PC-9 (cell line): ENCODE measurements around the gene HOXA9. TPM values are rescaled to one million over a fixed set of nuclear protein-coding genes. Genes with fewer than 3 reads are reported as not detected.

Experiments used
- BruUV-seq: library from RNA; stranded (reverse); fragments of 400-500 nt; replicated peaks from 2 replicates; lab custom pipeline; 2021; lab: Mats Ljungman, UMichigan
- CTCF ChIA-PET: fragments of 300-600 bp; sonication (Branson Sonifier 250); formaldehyde crosslinking; loops from one replicate; lab custom pipeline; 2022; ENCODE audit warnings: antibody characterized with exemption; lab: Charles Lee
- POLR2A ChIA-PET: fragments of 300-600 bp; sonication (Branson Sonifier 250); formaldehyde crosslinking; loops from one replicate; lab custom pipeline; 2022; ENCODE audit warnings: antibody characterized with exemption; ENCODE audit not compliant: unreplicated experiment; lab: Charles Lee
- DNase-seq, 2 experiments: peaks; one replicate each; pipeline versions ENCODE4 v3.0.0 to v3.0.0-alpha.2; 2015 to 2022; ENCODE audit warnings: mixed read lengths in 1 of 2
- H2AFZ ChIP-seq: fragments of 200-600 bp; sonication (generic); 2 replicates; pipeline ENCODE4 v1.8.1; 2017; ENCODE audit warnings: antibody characterized with exemption
- H3F3A ChIP-seq: fragments of 200-600 bp; sonication (generic); 2 replicates; pipeline ENCODE4 v1.8.1; 2017; ENCODE audit warnings: antibody characterized with exemption, mild to moderate bottlenecking, low read depth; ENCODE audit not compliant: insufficient read depth
- H3K27ac ChIP-seq: fragments of 200-600 bp; sonication (generic); 2 replicates; pipeline ENCODE4 v1.6.1; 2016; ENCODE audit warnings: mixed run types
- H3K27me3 ChIP-seq: fragments of 200-600 bp; sonication (generic); 2 replicates; pipeline ENCODE4 v1.6.1; 2016; ENCODE audit warnings: low read depth, mixed run types; ENCODE audit not compliant: insufficient read depth
- H3K36me3 ChIP-seq: fragments of 200-600 bp; sonication (generic); 2 replicates; pipeline ENCODE4 v1.6.1; 2016; ENCODE audit warnings: low read depth, mixed run types
- H3K4me1 ChIP-seq: fragments of 200-600 bp; sonication (generic); replicated peaks from 2 replicates; pipeline ENCODE4 v1.6.1; 2016; ENCODE audit warnings: mixed run types; ENCODE audit not compliant: insufficient read depth
- H3K4me2 ChIP-seq: fragments of 200-600 bp; sonication (generic); 2 replicates; pipeline ENCODE4 v1.6.1; 2017; ENCODE audit warnings: mixed run types
- H3K4me3 ChIP-seq: fragments of 200-600 bp; sonication (generic); 2 replicates; pipeline ENCODE4 v1.6.1; 2016; ENCODE audit warnings: mixed run types
- H3K79me2 ChIP-seq: fragments of 200-600 bp; sonication (generic); 2 replicates; pipeline ENCODE4 v1.6.1; 2017; ENCODE audit warnings: low read depth, mixed run types
- H3K9me2 ChIP-seq: fragments of 200-600 bp; sonication (generic); 2 replicates; pipeline ENCODE4 v1.8.1; 2017; ENCODE audit warnings: mild to moderate bottlenecking; ENCODE audit not compliant: insufficient read depth
- H3K9me3 ChIP-seq: fragments of 200-600 bp; sonication (generic); 2 replicates; pipeline ENCODE4 v1.8.1; 2016; ENCODE audit warnings: low read depth; ENCODE audit not compliant: insufficient read depth
- H4K20me1 ChIP-seq: fragments of 200-600 bp; sonication (generic); 2 replicates; pipeline ENCODE4 v1.8.1; 2017; ENCODE audit not compliant: insufficient read depth
- EZH2 ChIP-seq: fragments of 200-600 bp; sonication (generic); IDR thresholded peaks from 2 replicates; pipeline ENCODE4 v1.8.0; 2017; ENCODE audit warnings: antibody characterized with exemption, low read depth
- intact Hi-C: fragments of 100-400 bp; cut with micrococcal nuclease; formaldehyde crosslinking; loops from one replicate; pipeline ENCODE4 v1.10.0; 2022; ENCODE audit not compliant: unreplicated experiment
- total RNA-seq: library from RNA; stranded (reverse); gene quantifications from 2 replicates; pipeline ENCODE4 v1.2.3, GENCODE V29; 2021
- TF ChIP-seq, protein P1 (sequence below): fragments of 200-600 bp; sonication (generic); conservative IDR thresholded peaks from 2 replicates; pipeline ENCODE4 v1.6.1; 2017; ENCODE audit warnings: mixed run types, antibody characterized with exemption, mild to moderate bottlenecking, moderate library complexity

Gene HOXA9
- total RNA-seq, 1 experiment from 2014 or later = 2.5 TPM

DNA sequence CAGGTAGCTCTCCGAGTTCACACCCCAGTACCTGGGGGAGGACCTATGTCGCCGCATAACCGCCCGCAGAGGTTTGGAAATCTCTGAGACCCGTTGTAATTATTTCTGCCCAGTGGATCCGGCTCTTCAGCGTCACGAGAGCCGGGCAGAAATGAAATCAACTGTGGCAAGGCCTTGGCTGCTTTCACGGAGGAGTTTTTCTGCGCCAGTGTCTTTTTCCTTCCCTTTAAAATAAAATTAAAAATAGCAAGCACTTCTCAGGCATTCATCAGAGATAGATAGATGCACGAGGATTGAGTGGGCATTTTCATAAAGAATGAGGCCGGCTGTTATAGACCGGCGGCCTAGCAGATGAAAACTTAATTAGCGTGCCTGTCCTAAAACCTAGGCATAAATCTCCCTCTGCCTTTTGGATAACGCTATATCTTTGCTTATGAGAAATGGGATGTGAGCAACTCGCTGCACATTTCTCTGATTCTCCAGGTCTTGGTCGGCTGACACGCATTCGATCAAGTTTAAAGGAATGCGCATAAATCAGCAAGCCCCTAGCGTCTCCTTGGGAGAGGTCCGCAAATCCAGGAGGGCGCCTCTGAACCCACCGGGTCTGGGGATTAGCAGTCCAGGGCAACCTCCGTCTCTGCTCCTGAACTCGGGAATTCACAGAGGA is 28.1 kb upstream of the HOXA9 start:
- ChIA-PET CTCF (no interaction called here), POLR2A (no interaction called here)
- Histone ChIP-seq H4K20me1 (no peaks in the 10 kb centered on the region), H3K4me2 (no peak overlapping the region), H3K4me1 (no peaks in the 10 kb centered on the region), H3K79me2 (no peaks in the 10 kb centered on the region), H3F3A (peaks cover 12% of the 10 kb centered on the region; the same call in 1 of the 2 replicates), H3K4me3 (no peak overlapping the region), H2AFZ (no peak overlapping the region), H3K27ac (no peak overlapping the region), H3K9me2 (no peaks in the 10 kb centered on the region), H3K9me3 (no peaks in the 10 kb centered on the region), H3K27me3 (peaks cover 4% of the 10 kb centered on the region; the same call in 1 of the 2 replicates), H3K36me3 (no peaks in the 10 kb centered on the region)
- TF ChIP-seq EZH2 = no peak
- TF ChIP-seq, protein P1, sequence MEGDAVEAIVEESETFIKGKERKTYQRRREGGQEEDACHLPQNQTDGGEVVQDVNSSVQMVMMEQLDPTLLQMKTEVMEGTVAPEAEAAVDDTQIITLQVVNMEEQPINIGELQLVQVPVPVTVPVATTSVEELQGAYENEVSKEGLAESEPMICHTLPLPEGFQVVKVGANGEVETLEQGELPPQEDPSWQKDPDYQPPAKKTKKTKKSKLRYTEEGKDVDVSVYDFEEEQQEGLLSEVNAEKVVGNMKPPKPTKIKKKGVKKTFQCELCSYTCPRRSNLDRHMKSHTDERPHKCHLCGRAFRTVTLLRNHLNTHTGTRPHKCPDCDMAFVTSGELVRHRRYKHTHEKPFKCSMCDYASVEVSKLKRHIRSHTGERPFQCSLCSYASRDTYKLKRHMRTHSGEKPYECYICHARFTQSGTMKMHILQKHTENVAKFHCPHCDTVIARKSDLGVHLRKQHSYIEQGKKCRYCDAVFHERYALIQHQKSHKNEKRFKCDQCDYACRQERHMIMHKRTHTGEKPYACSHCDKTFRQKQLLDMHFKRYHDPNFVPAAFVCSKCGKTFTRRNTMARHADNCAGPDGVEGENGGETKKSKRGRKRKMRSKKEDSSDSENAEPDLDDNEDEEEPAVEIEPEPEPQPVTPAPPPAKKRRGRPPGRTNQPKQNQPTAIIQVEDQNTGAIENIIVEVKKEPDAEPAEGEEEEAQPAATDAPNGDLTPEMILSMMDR = no peak
- BruUV-seq = no TSS peak
- intact Hi-C loops = loop anchor here (10.0 kb wide), 2 partner anchors 551 to 1661 kb away; partner anchors contain the start of gene TAX1BP1
- no peak for DNase-seq

DNA sequence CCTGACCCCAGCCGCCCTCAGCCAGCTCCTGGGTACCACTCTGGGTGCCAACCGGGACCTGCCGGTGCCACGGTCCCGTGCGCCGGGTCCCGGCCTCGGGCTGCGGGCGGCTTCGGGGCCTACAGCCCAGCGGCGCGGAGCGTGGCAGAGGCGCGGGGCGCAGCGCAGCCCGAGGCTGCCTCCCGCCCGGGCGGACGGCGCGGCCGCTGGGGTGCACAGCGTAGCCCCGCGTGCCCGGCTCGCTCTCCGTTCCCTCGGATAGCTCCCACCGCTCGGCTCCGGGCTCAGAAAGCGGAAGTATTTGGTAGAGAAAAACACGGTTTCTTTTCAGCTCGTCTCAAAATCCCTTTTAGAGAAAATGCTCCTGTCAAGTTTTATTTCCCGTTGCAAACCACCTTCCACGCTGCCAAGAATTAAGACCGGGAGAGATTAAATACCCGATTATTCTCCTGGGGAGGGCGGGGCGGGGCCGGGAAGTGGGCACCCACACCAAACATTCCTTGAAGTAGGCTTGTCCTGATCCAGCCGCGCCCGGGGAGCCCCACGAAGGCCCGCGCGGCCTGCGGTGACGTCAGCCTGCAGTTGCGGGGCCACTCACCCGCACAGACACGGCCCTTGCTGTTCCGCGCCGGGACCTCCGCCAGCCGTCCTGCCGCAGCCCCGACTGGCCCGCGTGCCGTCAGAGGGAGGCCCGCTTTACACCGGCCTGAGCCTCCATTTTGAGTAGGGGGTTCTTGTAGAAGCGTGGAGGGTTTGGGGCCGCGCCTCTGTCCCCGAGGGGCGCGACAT is 27.4 kb upstream of the HOXA9 start:
- DNase-seq = no peak
- Histone ChIP-seq H3K9me2 (no peaks in the 10 kb centered on the region), H4K20me1 (no peaks in the 10 kb centered on the region), H3K79me2 (no peaks in the 10 kb centered on the region), H3F3A (peaks cover 7% of the 10 kb centered on the region; the same call in 1 of the 2 replicates), H3K27me3 (peaks cover 3% of the 10 kb centered on the region; the same call in 1 of the 2 replicates), H3K36me3 (no peaks in the 10 kb centered on the region), H2AFZ (no peak overlapping the region), H3K27ac (no peak overlapping the region), H3K4me2 (no peak overlapping the region), H3K4me3 (no peak overlapping the region), H3K4me1 (no peaks in the 10 kb centered on the region), H3K9me3 (no peaks in the 10 kb centered on the region)
- CTCF ChIA-PET = no interaction called here
- no TSS peak for BruUV-seq
- POLR2A ChIA-PET = interaction anchor here (0.5 to 0.6 kb wide), 2 partner anchors 262 to 548 kb away, joined by 3 to 8 read pairs; no protein-coding TSS in a partner anchor
- intact Hi-C loops = loop anchor here (10.0 kb wide), 2 partner anchors 552 to 1662 kb away; partner anchors contain the start of gene TAX1BP1
- no peak for TF ChIP-seq EZH2
- TF ChIP-seq, protein P1 = no peak

DNA sequence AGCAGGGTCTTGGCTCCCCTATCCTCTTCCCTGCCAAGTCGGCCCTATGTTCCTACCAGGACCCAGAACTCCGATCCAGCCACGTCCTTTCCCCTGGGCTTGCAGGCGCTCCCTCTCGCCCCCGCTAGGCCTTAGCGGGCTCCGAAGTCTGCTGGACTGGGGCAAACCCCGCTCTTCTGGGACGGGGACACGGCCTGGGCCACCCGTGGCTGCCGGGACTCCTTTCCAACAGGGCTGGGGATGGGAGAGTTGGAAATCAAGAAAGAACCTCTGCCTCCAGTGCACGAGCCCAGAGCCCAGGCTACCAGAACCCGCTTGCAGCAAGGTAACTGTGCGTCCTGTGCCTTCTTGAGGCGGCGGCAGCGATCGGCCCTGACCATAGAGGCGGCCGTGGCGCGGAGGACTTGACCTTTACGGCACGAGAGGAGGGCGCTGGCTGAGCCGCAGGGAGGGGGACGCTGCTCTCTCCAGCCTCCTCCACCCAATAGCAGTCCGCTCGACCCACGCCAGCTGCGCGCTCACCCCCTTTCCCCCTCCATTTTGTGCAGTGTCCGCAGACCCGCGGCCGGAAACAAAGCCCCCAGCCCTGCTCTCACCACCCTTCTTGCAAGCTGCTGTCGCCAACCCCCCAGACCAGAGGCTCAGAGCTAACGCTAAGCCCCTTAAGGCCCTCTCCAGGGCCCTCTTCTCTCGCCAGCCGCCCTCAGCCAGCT is 26.7 kb upstream of the HOXA9 start:
- BruUV-seq = no TSS peak
- no peak for DNase-seq

More for the DNA sequence above, 26.7 kb upstream of the HOXA9 start:
- Histone ChIP-seq H4K20me1 (no peaks in the 10 kb centered on the region), H3K9me2 (no peaks in the 10 kb centered on the region), H3K4me2 (no peak overlapping the region), H3K36me3 (no peaks in the 10 kb centered on the region), H3K27ac (no peak overlapping the region), H2AFZ (no peak overlapping the region), H3F3A (peaks cover 12% of the 10 kb centered on the region), H3K27me3 (no peaks in the 10 kb centered on the region), H3K9me3 (no peaks in the 10 kb centered on the region), H3K4me1 (no peaks in the 10 kb centered on the region), H3K79me2 (no peaks in the 10 kb centered on the region), H3K4me3 (no peak overlapping the region)
- ChIA-PET CTCF (no interaction called here), POLR2A (interaction anchor here (0.6 kb wide), 1 partner anchor 549 kb away, joined by 8 read pairs; no protein-coding TSS in a partner anchor)
- TF ChIP-seq EZH2 = no peak
- TF ChIP-seq, protein P1 = no peak
- intact Hi-C loops = loop anchor here (10.0 kb wide), 2 partner anchors 553 to 1663 kb away; partner anchors contain the start of gene TAX1BP1
